Pons (tissue), 1 donor: ENCODE data around the gene GRXCR1.

ENCODE experiments used
- DNase-seq: peaks from one replicate; pipeline ENCODE4 v3.0.0-alpha.2; 2016; ENCODE audit warnings: low spot score

Gene GRXCR1

GRCh38 chr4:42892413-42892812, at the start of gene GRXCR1:
Gene GRXCR1, plus strand, starts transcription at chr4:42892713. Its CDS starts 554 bp downstream, at chr4:42893267.
- DNase-seq, result no peak

DNA sequence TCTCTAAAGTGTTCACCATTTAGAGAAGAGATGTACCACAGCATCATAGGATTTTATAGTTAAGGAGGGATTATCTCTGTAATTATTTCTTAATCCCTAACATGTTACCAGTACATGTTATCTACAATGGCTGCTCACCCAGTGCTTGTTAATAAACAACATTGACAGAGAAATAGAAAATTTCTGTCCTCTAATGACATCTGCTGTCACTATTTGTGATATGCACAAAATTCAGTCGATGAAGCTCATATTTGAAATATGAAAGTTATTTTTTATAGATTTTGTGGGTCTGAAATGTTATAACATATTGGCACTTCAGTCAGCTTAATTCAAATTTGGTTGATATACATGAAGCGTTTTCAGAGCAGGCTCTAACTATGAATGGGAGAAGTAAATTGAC, 48.8 kb upstream of the GRXCR1 start:
- DNase-seq, result peak; percentile 13

GRCh38 chr4:42844422-42845070, 48.0 kb upstream of the GRXCR1 start:
- no peak for DNase-seq

DNA sequence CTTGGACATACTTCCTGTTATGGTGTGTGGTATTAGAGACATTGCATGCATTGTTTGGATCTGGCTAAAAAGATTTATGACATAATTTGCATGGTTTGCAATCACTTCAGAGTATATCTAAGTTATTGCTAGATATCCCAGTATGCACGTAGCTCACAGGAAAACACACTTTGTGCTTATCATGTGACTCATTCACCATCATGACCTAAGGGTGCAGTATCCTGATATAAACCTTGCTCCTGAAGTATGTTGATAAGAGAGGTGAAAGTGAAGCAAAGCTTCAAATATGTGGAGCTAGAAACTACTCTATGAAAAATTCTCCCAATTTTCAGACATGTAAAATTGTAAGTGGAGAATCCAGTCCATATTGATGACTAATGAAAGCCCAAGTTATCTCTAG, 46.9 kb upstream of the GRXCR1 start:
- DNase-seq, result no peak

DNA sequence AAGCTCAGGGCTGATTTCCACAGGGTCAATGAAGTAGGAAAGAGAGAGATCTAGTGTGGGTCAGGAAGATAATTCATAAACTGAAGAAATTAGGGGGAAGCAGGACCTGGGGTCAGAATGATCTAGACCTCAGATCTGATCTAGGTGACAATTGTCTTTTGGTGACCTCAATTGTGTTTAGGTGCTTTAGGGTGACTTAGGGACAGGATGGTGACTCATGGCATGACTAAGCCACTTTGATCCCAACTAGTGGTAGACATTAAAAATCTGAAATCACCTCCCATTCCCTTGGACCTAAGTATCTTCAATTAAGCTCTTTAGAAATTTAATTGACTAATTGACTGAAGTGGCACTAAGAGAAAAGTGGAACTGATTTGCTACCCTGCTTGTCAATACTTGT, 36.7 kb upstream of the GRXCR1 start:
- DNase-seq, result no peak

DNA sequence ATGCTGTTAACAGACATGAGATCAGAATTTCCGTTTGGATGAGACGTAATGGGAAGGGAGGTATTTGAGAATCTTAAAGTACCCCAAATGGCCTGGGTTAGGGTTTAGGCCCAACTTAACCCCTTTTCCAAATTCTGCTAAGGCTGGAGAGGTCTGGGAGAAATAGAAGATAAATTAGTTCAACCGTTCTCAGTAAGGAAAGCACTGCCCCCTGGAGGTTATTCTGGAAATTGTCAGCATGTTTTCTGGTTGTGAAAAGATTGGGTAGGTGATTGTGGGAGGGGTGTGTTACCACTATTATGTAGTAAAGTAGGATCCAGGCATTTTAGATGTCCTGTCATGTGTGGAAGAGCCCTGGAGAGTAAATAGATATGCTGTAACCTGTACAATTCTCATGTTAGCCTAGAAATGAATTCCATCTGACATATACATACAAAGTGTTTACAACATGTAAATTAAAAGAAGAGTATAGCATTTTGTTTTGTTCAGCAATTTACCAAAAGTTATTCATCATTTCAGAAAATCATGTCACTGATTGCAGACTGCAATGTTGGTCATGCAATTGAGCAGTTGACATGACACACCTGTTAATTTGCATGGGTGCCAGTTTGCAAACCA, 26.8 kb upstream of the GRXCR1 start:
- peak; percentile 62 for DNase-seq

GRCh38 chr4:42871261-42871660, 21.3 kb upstream of the GRXCR1 start:
- no peak for DNase-seq

DNA sequence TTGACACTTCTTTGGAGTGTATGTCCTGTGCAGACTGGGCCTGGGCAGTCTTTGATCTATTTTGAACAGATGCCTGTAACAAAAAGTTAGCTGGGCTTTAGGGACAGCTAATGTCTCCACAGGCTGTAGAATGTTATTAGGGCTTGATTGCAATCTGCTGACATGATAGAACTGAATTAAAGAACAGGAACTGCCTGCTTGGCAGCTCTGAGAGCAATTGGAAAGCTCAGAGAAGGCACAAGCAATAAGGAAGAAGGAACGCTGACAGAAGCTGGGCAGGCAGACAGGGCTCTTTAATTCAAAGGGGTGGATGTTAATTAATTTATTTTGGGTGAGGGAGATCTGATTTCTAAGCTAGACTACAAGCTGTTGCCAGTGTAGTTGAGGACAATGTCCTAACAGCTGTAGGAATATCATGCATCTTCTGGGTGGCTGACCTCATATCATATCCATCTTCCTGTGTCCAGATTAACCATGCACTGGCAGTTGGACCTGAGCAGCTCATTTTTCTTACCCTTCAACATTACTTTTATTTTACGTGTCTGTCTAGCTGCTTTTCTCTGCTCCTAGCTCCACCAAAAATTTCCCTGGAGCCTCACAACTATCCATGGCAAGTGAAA, 20.7 kb upstream of the GRXCR1 start:
- no peak for DNase-seq

- no peak for DNase-seq
These were observed 13.7 kb upstream of the GRXCR1 start for GRCh38 chr4:42878863-42879262.

DNA sequence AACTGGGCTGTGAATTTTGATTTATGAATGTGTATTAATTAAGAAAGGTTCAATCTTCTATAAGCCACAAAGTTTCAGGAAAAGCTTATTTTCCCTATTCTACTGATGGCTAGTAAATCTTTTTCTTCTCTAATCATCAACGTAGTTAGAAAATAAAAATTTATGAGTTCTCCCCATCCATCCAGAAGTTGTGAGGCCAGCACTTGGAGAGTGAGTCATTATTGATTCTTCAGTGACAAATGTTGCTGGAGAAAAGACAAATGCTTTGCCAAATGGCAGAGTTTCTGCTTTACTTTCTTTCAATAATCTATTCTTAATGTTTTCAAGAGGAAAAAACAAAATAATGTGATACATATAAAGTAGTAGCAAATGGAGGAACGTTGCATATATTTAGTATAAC, 11.3 kb upstream of the GRXCR1 start:
- no peak for DNase-seq

GRCh38 chr4:42891644-42892043, 869 bp upstream of the GRXCR1 start:
- no peak for DNase-seq

- DNase-seq, result no peak
These were observed 2.9 kb downstream of the GRXCR1 start for GRCh38 chr4:42895452-42895851.

- DNase-seq, result peak; percentile 32
These were observed 12.5 kb downstream of the GRXCR1 start for GRCh38 chr4:42904986-42905385.

DNA sequence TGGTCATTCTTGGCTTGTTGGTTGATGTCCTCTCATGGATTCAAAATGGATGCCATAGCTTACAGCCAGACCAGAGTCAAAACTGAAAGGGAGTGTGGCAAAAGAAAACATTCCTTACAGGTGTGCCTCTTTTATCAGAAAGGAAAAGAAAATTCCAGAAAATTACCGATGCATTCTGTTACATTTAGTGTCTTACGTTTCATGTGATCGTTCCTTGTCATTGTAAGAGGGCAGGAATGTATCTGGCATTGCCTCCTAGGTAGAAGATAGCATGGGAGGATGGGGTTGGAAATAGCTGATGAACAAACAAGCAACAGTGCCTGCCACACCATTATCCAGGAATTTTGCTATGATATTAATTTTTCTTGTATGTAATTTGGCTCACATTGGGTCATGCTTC, 13.1 kb downstream of the GRXCR1 start:
- no peak for DNase-seq

DNA sequence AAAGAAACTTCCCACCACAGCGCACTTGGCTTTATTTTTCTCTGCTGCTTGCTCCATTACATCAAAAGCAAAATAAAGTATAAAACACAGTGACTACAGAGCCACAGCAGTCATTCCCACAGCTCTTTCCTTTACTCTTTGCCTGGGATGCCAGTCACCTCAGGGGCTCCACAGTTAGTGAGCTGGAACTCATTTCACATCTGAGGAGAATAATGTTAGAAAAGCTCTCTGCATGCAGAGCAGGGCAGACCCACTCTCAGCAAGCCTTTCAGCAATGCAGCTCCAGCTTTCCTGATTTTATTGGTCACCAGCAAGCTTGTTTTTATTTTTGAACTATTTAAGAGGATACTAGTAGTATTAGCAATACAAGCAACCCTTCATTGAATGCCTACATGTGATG, 13.8 kb downstream of the GRXCR1 start:
- DNase-seq, result no peak

DNA sequence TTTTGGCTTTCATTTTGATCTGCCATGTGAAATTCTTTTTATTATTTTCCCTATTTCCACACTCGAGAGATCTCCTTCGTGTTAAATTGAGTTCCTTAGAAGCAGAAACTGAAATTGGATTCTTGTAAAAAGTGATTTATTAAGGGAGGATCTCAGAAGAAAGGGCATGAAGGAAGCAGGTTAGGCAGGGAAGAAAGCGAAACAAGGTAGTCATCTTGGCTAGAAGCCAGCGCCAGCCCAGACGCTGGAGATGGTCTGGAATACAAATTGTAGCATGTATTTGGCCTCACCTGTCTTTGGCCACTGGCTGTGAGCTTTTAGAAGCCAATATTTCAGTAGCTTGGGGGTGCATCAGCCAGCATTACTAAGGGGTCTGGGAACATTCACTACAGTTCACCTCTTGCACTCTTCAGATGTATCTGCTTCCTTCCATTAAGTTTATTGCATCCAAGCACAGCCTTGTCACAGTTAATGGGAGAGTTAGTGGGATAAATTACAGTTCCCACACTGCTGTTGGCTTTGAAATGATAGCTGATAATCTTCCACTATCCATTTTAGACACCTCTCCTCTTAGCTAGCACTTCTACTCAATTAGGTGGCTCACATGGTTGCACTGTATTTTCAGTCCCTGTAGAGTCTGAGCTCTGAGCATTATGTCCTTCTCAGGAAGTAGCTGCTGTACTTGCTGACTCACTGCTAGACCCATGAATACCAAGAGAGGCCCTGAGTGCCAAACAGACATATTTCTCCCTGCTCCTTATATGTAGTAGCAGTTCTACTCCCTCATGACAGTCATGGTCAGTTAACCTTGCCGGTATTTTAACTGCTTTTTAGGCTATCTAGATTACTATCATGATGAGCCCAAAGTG, 14.6 kb downstream of the GRXCR1 start:
- DNase-seq, result no peak

- no peak for DNase-seq
These were observed 17.9 kb downstream of the GRXCR1 start for GRCh38 chr4:42910459-42910858.

GRCh38 chr4:42914937-42915336, 22.4 kb downstream of the GRXCR1 start:
- DNase-seq, result no peak

DNA sequence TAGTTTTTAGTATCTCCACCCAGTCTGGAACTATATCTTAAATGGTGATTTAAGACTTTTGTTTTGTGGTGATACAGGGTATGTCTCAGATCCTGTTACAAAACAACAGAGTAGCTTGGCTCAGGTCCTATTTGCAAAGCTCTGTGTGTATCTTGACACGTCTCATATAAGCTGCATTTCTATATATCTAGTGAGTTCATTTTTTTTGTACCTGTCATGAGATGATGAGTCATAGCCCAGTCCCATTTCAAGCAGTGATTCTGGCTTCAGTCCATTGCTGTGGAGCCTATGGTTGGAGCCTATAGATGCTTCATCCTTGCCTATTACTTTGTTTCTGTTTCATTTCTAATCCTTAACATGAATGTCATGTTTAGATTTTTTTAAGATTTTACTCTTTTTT, 23.0 kb downstream of the GRXCR1 start:
- no peak for DNase-seq

GRCh38 chr4:42917296-42917695, 24.8 kb downstream of the GRXCR1 start:
- no peak for DNase-seq

GRCh38 chr4:42923431-42923830, 30.9 kb downstream of the GRXCR1 start:
- DNase-seq, result no peak

DNA sequence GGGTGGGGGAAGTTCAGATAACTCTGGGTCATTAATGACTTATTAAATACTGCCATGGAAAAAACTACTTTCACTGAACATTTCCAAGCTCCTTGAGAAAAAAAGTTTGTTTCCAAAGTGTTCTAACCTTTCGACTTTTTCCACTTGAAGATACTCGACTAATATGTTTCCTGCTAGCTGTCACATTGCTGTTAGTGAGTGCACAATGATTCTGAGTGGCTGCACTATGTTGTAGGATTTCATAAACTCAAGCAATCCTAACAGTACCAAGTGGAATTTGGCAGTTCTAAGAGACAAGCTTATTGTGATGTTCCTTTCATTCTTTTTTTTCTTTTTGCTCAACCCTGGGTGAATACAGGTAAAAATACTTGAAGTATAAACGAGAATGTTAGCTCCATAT, 33.4 kb downstream of the GRXCR1 start:
- no peak for DNase-seq

GRCh38 chr4:42927946-42928345, 35.4 kb downstream of the GRXCR1 start:
- DNase-seq, result no peak
